ENCODE measurements around the gene NDUFA9. TPM values are rescaled to one million over a fixed set of nuclear protein-coding genes. Genes with fewer than 3 reads are reported as not detected.

The NDUFA9 gene
- total and polyA plus RNA-seq, 9 of the 15 experiments (the other 6 are each of a cell fraction or from before 2014, with no cell fraction given): 54.8 to 331 (median 108) TPM

GRCh38 chr12:4630262-4630661 is 18.7 kb upstream of the NDUFA9 start:
- CTCF ChIA-PET (ENCODE audit: low intra/inter-chr PET ratio): no interaction called here
- DNase-seq (ENCODE audit: extremely low read depth in 1 of 4, low spot score in 3 of 4) (no peak), ATAC-seq (no peak)

More at GRCh38 chr12:4630262-4630661, 18.7 kb upstream of the NDUFA9 start:
- no peaks in the 10 kb centered on the region for H3K9me1 ChIP-seq (ENCODE audit: control insufficient read depth, insufficient read depth, low read length)
- H3K79me2 ChIP-seq (ENCODE audit: control insufficient read depth, insufficient read depth, low read length): no peaks in the 10 kb centered on the region
- no peak overlapping the region for H3K9ac ChIP-seq (ENCODE audit: insufficient read depth in 1 of 2, low read depth in 2 of 2, low read length in 2 of 2)
- H3K4me2 ChIP-seq (ENCODE audit: insufficient read depth, low read length): no peak overlapping the region
- TF ChIP-seq, protein P1, sequence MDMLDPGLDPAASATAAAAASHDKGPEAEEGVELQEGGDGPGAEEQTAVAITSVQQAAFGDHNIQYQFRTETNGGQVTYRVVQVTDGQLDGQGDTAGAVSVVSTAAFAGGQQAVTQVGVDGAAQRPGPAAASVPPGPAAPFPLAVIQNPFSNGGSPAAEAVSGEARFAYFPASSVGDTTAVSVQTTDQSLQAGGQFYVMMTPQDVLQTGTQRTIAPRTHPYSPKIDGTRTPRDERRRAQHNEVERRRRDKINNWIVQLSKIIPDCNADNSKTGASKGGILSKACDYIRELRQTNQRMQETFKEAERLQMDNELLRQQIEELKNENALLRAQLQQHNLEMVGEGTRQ (CRISPR knock-in tag; IDR thresholded peaks at IDR 0.05): no peak
- no peak for TF ChIP-seq AFF4 (CRISPR knock-in tag; IDR thresholded peaks at IDR 0.05)
- no peak for TF ChIP-seq MCM2 (IDR thresholded peaks at IDR 0.05; ENCODE audit: low read depth)
- no peak for TF ChIP-seq HMGN3 (IDR thresholded peaks at IDR 0.05; ENCODE audit: borderline replicate concordance, extremely low read depth, insufficient read length, low read depth, low read length)
- no peak for TF ChIP-seq ELF2 (CRISPR knock-in tag; IDR thresholded peaks at IDR 0.05)
- TF ChIP-seq SMARCE1 (IDR thresholded peaks at IDR 0.05): no peak
- TF ChIP-seq RBM15 (IDR thresholded peaks at IDR 0.05; ENCODE audit: insufficient read depth, low read length): no peak
- no peak for TF ChIP-seq RB1 (IDR thresholded peaks at IDR 0.05; ENCODE audit: low read depth)
- no peak for TF ChIP-seq NONO (IDR thresholded peaks at IDR 0.05; ENCODE audit: low read depth in 2 of 2, low read length in 1 of 2)
- TF ChIP-seq KDM5B (IDR thresholded peaks at IDR 0.05; ENCODE audit: insufficient replicate concordance, low read depth, low read length): no peak
- no peak for TF ChIP-seq FOXO4 (CRISPR knock-in tag; IDR thresholded peaks at IDR 0.05)
- TF ChIP-seq ZNF274 (IDR thresholded peaks at IDR 0.05; ENCODE audit: borderline replicate concordance, low read depth, low read length): no peak
- in situ Hi-C loops (cut with MboI): no loop called here
- H3K4me1 ChIP-seq (replicated peaks in 1 of 2; ENCODE audit: control insufficient read depth in 2 of 2, insufficient read depth in 2 of 2, low read length in 2 of 2): no peaks in the 10 kb centered on the region
- H3K9me3 ChIP-seq (replicated peaks; ENCODE audit: control insufficient read depth, insufficient read depth, low read depth, low read length): no peaks in the 10 kb centered on the region
- no peak overlapping the region for H3K27ac ChIP-seq (ENCODE audit: extremely low read depth, low read depth, low read length)
- 0% methylated on average over 5 of the region's 5 CpGs for whole genome bisulfite sequencing (ENCODE audit: insufficient coverage, low coverage, missing lambda C conversion rate)
- no TSS peak for BruUV-seq (replicated peaks)
- peaks cover 2 to 20% of the 10 kb centered on the region in 2 experiments; a peak in 4 of 5 replicates for H3K27me3 ChIP-seq (ENCODE audit: control insufficient read depth in 2 of 2, insufficient read depth in 2 of 2, low read length in 2 of 2)
- H3K4me3 ChIP-seq: no peak overlapping the region
- no peaks in the 10 kb centered on the region for H3K36me3 ChIP-seq (ENCODE audit: control insufficient read depth, insufficient read depth, low read length)
- H4K20me1 ChIP-seq (replicated peaks; ENCODE audit: control insufficient read depth, insufficient read depth, low read length): no peaks in the 10 kb centered on the region
- no peak overlapping the region for H2AFZ ChIP-seq (ENCODE audit: low read depth, low read length)
- POLR2A ChIA-PET: no interaction called here
- intact Hi-C loops (cut with micrococcal nuclease): no loop called here
- FAIRE-seq: no peak
